ENCODE results near the gene SORCS2.

SORCS2 gene

GRCh38 chr4:7166981-7167700, 25.2 kb upstream of the SORCS2 start:
- no peak for TF ChIP-seq GATA1 (IDR thresholded peaks at IDR 0.05; ENCODE audit: low read depth, low read length)
- no peak for TF ChIP-seq POLR2A (IDR thresholded peaks at IDR 0.05; ENCODE audit: low read length)
- no peak for DNase-seq

DNA sequence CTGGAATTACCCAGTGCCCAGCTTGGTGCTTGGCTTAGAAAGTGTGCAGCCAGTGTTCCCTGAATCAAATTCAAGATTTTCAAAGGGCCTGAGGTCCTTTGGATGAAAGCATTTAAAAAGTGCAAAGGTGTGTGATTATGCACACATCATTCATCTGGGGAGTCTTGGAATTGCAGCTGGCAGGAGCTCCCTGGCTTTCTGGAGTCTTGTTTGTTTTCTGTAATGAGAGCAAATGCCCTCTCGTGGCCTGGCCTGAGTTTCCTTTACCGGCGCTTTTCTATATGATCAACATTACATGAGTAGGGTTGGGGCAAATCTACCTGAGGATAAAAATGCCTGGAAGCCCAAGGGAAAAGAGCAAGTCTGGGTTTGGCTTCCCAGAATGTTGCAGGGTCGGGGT, 24.6 kb upstream of the SORCS2 start:
- TF ChIP-seq POLR2A (IDR thresholded peaks at IDR 0.05; ENCODE audit: low read length): no peak
- TF ChIP-seq GATA1 (IDR thresholded peaks at IDR 0.05; ENCODE audit: low read depth, low read length): no peak
- DNase-seq: no peak

GRCh38 chr4:7168106-7168505, 24.2 kb upstream of the SORCS2 start:
- no peak for TF ChIP-seq GATA1 (IDR thresholded peaks at IDR 0.05; ENCODE audit: low read depth, low read length)
- no peak for TF ChIP-seq POLR2A (IDR thresholded peaks at IDR 0.05; ENCODE audit: low read length)
- no peak for DNase-seq

DNA sequence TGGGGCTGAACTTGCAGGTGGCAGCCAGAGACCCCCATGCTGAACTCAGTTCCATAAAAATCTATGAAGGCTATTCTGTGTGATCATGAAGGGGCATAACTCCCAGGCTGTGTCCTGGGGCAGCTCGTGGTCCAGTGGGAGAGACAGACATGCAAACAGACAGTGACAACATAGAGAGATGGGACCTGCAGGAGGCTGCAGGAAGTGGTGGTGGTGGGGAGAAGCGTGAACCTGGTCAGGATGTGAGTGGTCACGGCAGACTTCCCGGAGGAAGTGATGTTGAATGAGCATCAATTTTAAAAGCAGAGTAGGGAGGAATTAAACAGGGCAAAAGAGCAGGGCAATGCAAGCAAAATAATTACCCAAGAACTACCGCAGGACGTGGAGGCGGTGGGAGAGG, 23.2 kb upstream of the SORCS2 start:
- DNase-seq: no peak
- no peak for TF ChIP-seq POLR2A (IDR thresholded peaks at IDR 0.05; ENCODE audit: low read length)
- TF ChIP-seq GATA1 (IDR thresholded peaks at IDR 0.05; ENCODE audit: low read depth, low read length): no peak

- TF ChIP-seq POLR2A (IDR thresholded peaks at IDR 0.05; ENCODE audit: low read length): no peak
- no peak for TF ChIP-seq GATA1 (IDR thresholded peaks at IDR 0.05; ENCODE audit: low read depth, low read length)
- DNase-seq: no peak
Observed at GRCh38 chr4:7170012-7170411, 22.3 kb upstream of the SORCS2 start.

GRCh38 chr4:7171191-7171900, 21.0 kb upstream of the SORCS2 start:
- DNase-seq: no peak
- no peak for TF ChIP-seq GATA1 (IDR thresholded peaks at IDR 0.05; ENCODE audit: low read depth, low read length)
- TF ChIP-seq POLR2A (IDR thresholded peaks at IDR 0.05; ENCODE audit: low read length): no peak

DNA sequence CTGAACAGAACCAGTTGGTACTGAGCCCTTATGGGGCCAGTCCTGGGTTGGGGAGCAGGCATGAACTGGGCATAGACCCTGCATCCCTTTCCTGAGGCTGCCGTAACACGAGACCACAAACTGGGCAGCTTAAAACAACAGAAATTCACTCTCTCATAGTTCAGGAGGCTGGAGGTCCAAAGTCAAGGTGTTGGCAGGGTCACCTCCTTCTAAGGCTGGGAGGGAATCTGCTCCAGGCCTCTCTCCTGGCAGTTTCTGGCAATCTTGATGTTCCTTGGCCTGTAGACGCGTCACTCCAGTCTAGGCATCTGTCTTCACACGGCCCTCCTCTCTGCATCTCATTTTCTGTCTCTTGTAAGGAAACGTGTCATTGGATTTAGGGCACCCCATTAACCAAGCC, 19.8 kb upstream of the SORCS2 start:
- TF ChIP-seq GATA1 (IDR thresholded peaks at IDR 0.05; ENCODE audit: low read depth, low read length): no peak
- TF ChIP-seq POLR2A (IDR thresholded peaks at IDR 0.05; ENCODE audit: low read length): no peak
- no peak for DNase-seq

DNA sequence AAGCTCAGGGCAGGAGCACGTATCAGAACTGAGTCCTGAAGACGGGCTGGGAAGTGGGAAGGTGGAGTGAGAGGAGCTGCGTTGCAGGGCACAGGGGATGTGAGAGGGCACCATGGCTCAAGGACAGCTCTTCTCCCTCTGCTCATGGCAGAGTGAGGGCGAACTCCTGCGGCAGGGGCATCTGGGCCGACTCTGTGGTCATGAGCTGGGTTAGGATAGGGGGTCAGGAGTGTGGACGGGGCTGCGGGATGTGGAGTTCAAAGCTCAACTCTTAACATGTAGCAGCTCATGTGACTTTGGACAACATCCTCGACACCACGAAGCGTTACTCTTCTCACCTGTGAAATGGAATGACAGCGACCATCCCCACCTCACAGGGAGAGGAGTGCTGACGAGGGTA, 19.4 kb upstream of the SORCS2 start:
- DNase-seq: no peak
- no peak for TF ChIP-seq GATA1 (IDR thresholded peaks at IDR 0.05; ENCODE audit: low read depth, low read length)
- no peak for TF ChIP-seq POLR2A (IDR thresholded peaks at IDR 0.05; ENCODE audit: low read length)

GRCh38 chr4:7173841-7174449, 18.4 kb upstream of the SORCS2 start:
- TF ChIP-seq GATA1 (IDR thresholded peaks at IDR 0.05; ENCODE audit: low read depth, low read length) (no peak), POLR2A (IDR thresholded peaks at IDR 0.05; ENCODE audit: low read length) (no peak)
- DNase-seq: no peak

DNA sequence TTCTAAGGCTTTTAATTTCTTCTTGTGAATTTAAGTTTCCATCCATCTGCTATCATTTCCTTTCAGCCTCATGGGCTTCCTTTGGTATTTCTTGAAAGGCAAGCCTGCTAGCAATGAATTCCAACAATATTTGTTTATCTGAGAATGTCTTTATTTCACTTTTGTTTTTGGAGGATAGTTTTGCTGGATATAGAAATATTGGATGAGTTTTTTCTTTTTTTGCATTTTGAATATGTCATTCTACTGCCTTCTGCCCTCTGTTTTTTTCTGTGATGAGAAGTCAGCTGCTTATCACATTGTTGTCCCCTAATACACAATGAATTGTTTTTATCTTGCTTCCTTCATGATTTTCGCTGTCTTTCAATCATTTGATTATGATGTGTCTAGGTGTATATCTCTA, 13.2 kb upstream of the SORCS2 start:
- no peak for DNase-seq
- TF ChIP-seq GATA1 (IDR thresholded peaks at IDR 0.05; ENCODE audit: low read depth, low read length): no peak
- TF ChIP-seq POLR2A (IDR thresholded peaks at IDR 0.05; ENCODE audit: low read length): no peak

- no peak for DNase-seq
- TF ChIP-seq POLR2A (IDR thresholded peaks at IDR 0.05; ENCODE audit: low read length) (no peak), GATA1 (IDR thresholded peaks at IDR 0.05; ENCODE audit: low read depth, low read length) (no peak)
Observed at GRCh38 chr4:7180938-7181337, 11.4 kb upstream of the SORCS2 start.

DNA sequence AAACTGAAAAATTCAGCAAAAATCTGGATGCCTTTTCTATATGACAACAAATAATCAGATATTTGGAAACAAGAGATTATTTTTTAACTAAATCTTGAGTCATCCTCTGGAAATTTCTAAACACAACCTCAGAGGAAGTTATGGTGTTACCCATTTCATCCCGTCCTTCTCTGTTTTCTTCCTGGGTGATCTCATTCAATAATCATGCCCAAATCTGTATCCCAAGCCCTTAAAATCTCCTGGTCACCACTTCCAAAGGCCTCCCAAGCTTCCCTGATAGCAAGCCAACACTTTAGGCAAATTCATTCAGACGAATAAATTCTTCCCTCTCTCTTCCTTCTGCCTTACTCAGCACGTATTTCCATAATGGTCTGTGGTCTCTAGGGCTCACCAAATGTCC, 9.7 kb upstream of the SORCS2 start:
- TF ChIP-seq GATA1 (IDR thresholded peaks at IDR 0.05; ENCODE audit: low read depth, low read length) (no peak), POLR2A (IDR thresholded peaks at IDR 0.05; ENCODE audit: low read length) (no peak)
- no peak for DNase-seq

GRCh38 chr4:7183161-7183560, 9.2 kb upstream of the SORCS2 start:
- TF ChIP-seq GATA1 (IDR thresholded peaks at IDR 0.05; ENCODE audit: low read depth, low read length) (no peak), POLR2A (IDR thresholded peaks at IDR 0.05; ENCODE audit: low read length) (no peak)
- no peak for DNase-seq

DNA sequence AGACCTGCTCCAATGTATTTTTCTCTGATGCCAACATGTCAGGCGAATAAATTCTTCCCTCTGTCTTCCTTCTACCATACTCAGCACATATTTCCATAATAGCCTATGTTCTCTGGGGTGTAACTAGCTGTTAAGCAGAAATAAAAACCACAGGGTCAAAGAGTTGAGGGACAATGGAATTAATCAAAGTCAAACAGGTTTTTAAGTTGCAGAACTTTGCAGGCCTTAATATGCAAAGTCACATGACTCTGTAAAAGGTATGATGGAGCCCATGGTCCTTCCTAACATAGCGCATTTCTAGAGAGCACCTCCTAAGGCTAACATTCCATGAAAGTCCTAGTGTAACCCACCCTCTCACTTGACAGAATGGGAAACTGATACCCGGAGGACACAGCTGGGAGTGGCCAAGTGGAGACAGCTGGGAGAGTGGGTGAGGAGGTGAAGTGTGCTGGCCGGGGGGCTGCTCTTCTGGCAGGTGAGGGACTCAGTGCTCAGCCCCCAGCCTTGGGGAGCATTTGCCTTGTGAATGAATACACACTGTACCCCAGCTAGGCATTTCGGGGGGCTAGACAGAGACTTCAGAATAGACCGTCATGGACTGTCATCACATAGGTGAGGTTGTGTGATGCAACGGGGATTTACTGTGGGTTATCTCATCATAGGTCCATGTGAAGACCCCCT, 8.4 kb upstream of the SORCS2 start:
- no peak for TF ChIP-seq GATA1 (IDR thresholded peaks at IDR 0.05; ENCODE audit: low read depth, low read length)
- TF ChIP-seq POLR2A (IDR thresholded peaks at IDR 0.05; ENCODE audit: low read length): no peak
- no peak for DNase-seq
